HL-60 (cell line): ENCODE results near the gene SLC6A6.

Experiments used
- DNase-seq, 2 experiments: peaks; one replicate each; pipeline ENCODE4 v3.0.0-alpha.2; 2010 to 2020; ENCODE audit warnings: low read depth in 1 of 2, low spot score in 1 of 2
- H3K27ac ChIP-seq: fragments of 250-450 bp; sonication (Bioruptor Pico); replicated peaks from 2 replicates; pipeline ENCODE4 v1.5.1; 2020; ENCODE audit warnings: mild to moderate bottlenecking, moderate library complexity
- H3K27me3 ChIP-seq: fragments of 250-450 bp; sonication (Bioruptor Pico); 2 replicates; pipeline ENCODE4 v1.5.1; 2021; ENCODE audit warnings: mild to moderate bottlenecking, moderate library complexity; ENCODE audit not compliant: insufficient read depth, poor library complexity, severe bottlenecking
- H3K4me3 ChIP-seq: replicated peaks from 2 replicates; pipeline ENCODE4 v1.5.1; 2011; ENCODE audit warnings: mild to moderate bottlenecking, control low read depth, low read length; ENCODE audit not compliant: insufficient read depth
- GABPA ChIP-seq: IDR thresholded peaks from 2 replicates; pipeline ENCODE4 v1.6.1; 2012; ENCODE audit warnings: low read depth
- POLR2AphosphoS5 ChIP-seq: IDR thresholded peaks from 2 replicates; pipeline ENCODE4 v1.6.1; 2012; ENCODE audit warnings: low read depth
- REST ChIP-seq: IDR thresholded peaks from 2 replicates; pipeline ENCODE4 v1.6.1; 2012; ENCODE audit warnings: low read depth; ENCODE audit not compliant: insufficient replicate concordance
- SPI1 ChIP-seq: IDR thresholded peaks from 2 replicates; pipeline ENCODE4 v1.6.1; 2012; ENCODE audit warnings: low read depth, mild to moderate bottlenecking, borderline replicate concordance
- long read RNA-seq: library from polyadenylated mRNA; unstranded; transcript quantifications from one replicate; pipeline ENCODE4 v2.0.0, GENCODE V29; 2020
- TF ChIP-seq, protein P1 (sequence below): IDR thresholded peaks from one replicate; pipeline ENCODE4 v1.5.1; 2011; ENCODE audit warnings: low read length, control low read depth, inconsistent platforms; ENCODE audit not compliant: insufficient read depth

SLC6A6 gene
- long read RNA-seq, full-length matches to known transcripts: 13 of 61 reads
- long read RNA-seq, partial matches to known transcripts: 2 of 61 reads
- long read RNA-seq, other reads (novel, unspliced or antisense): 46 of 61 reads

DNA sequence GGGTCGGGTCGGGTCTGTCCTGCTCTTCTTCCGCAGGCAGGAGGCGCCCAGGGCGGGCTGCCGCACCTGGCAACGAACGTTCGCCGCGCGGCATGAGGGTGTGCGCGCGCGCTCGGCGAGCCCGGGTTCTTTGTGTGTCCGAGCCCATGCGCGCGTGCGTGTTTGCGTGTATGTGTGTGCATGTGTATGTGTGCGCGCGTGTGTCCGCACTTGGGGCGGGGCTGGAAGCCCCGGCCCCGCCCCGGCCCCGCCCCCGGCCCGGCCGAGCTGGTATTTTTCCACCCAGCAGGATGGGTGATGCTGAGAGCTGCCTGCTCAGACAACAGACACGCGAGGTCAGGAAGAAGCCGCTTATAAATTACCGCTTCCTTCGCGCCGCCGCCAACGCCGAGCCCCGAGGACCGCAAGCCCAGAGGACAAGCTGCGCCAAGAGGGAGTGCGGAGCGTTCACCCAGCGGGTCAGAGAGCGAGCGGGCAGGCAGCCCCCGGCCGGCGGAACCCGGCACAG lies at the start of gene SLC6A6:
TSS of gene SLC6A6 (plus strand) at position 303 of the 508 bp plus-strand sequence. CDS start 41,029 bp downstream, outside the sequence.
- peak within 1 kb of the TSS; percentile 88 for H3K27ac ChIP-seq
- H3K4me3 ChIP-seq: peak within 1 kb of the TSS; percentile 92
- H3K27me3 ChIP-seq: no peaks in the 10 kb centered on the region
- peak; percentile 94 for DNase-seq
- TF ChIP-seq SPI1 (no peak), POLR2AphosphoS5 (peak; percentile 33; the same call in 1 of the 2 replicates), REST (peak; percentile 35)

GRCh38 chr3:14353502-14353901 lies 48.9 kb upstream of the SLC6A6 start:
- Histone ChIP-seq H3K27me3 (no peaks in the 10 kb centered on the region), H3K27ac (no peak overlapping the region), H3K4me3 (no peak overlapping the region)
- TF ChIP-seq GABPA (no peak), REST (no peak), SPI1 (no peak), POLR2AphosphoS5 (no peak)
- TF ChIP-seq, protein P1, sequence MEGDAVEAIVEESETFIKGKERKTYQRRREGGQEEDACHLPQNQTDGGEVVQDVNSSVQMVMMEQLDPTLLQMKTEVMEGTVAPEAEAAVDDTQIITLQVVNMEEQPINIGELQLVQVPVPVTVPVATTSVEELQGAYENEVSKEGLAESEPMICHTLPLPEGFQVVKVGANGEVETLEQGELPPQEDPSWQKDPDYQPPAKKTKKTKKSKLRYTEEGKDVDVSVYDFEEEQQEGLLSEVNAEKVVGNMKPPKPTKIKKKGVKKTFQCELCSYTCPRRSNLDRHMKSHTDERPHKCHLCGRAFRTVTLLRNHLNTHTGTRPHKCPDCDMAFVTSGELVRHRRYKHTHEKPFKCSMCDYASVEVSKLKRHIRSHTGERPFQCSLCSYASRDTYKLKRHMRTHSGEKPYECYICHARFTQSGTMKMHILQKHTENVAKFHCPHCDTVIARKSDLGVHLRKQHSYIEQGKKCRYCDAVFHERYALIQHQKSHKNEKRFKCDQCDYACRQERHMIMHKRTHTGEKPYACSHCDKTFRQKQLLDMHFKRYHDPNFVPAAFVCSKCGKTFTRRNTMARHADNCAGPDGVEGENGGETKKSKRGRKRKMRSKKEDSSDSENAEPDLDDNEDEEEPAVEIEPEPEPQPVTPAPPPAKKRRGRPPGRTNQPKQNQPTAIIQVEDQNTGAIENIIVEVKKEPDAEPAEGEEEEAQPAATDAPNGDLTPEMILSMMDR: no peak
- DNase-seq: no peak

GRCh38 chr3:14357463-14357862 lies 44.9 kb upstream of the SLC6A6 start:
- no peak for DNase-seq
- Histone ChIP-seq H3K4me3 (no peak overlapping the region), H3K27ac (no peak overlapping the region), H3K27me3 (no peaks in the 10 kb centered on the region)
- TF ChIP-seq, protein P1: no peak
- no peak for TF ChIP-seq REST
- TF ChIP-seq POLR2AphosphoS5: no peak
- no peak for TF ChIP-seq SPI1
